ENCODE results near the gene PARD6B.
"Not testable (repeated sequence)": the region's sequence is repeated elsewhere in the genome, so short reads cannot be mapped to it uniquely, and the experiment has no call there.

The PARD6B gene

GRCh38 chr20:50746138-50746940 is 15.0 kb downstream of the PARD6B start:
- no peak for DNase-seq

- no peak for DNase-seq
These were observed 15.9 kb downstream of the PARD6B start for GRCh38 chr20:50747275-50747674.

- DNase-seq = no peak
These were observed 18.8 kb downstream of the PARD6B start for GRCh38 chr20:50750145-50750671.

GRCh38 chr20:50753152-50753551 is 21.8 kb downstream of the PARD6B start:
- no peak for DNase-seq

- no peak for DNase-seq
These were observed 23.0 kb downstream of the PARD6B start for GRCh38 chr20:50754420-50754819.

- DNase-seq = no peak
These were observed 25.1 kb downstream of the PARD6B start for GRCh38 chr20:50756447-50756846.

- DNase-seq = no peak
These were observed 27.1 kb downstream of the PARD6B start for GRCh38 chr20:50758469-50758868.

GRCh38 chr20:50758992-50759391 is 27.6 kb downstream of the PARD6B start:
- no peak for DNase-seq

GRCh38 chr20:50759678-50760077 is 28.3 kb downstream of the PARD6B start:
- no peak for DNase-seq

- DNase-seq = no peak
These were observed 30.7 kb downstream of the PARD6B start for GRCh38 chr20:50762045-50762422.

- DNase-seq = peak; percentile 69
These were observed 31.2 kb downstream of the PARD6B start for GRCh38 chr20:50762435-50763220.

GRCh38 chr20:50763550-50764458 is 32.4 kb downstream of the PARD6B start:
- DNase-seq = not testable (repeated sequence)

- DNase-seq = not testable (repeated sequence)
These were observed 33.9 kb downstream of the PARD6B start for GRCh38 chr20:50765251-50765650.

- DNase-seq = no peak
These were observed 34.3 kb downstream of the PARD6B start for GRCh38 chr20:50765674-50766073.

- DNase-seq = not testable (repeated sequence)
These were observed 35.8 kb downstream of the PARD6B start for GRCh38 chr20:50766955-50767809.

GRCh38 chr20:50768991-50769390 is 37.6 kb downstream of the PARD6B start:
- DNase-seq = not testable (repeated sequence)

GRCh38 chr20:50769551-50770085 is 38.2 kb downstream of the PARD6B start:
- DNase-seq = not testable (repeated sequence)

- not testable (repeated sequence) for DNase-seq
These were observed 40.2 kb downstream of the PARD6B start for GRCh38 chr20:50771419-50772080.

GRCh38 chr20:50772420-50773185 is 41.2 kb downstream of the PARD6B start:
- no peak for DNase-seq

GRCh38 chr20:50774515-50774914 is 43.1 kb downstream of the PARD6B start:
- no peak for DNase-seq

Data from right hindlimb (tissue), 1 donor.